ENCODE data around the gene F12.

The F12 gene

GRCh38 chr5:177412603-177413233 is 3.4 kb upstream of the F12 start:
- POLR2A ChIA-PET = no interaction called here
- DNase-seq (ENCODE audit: extremely low spot score) = no peak
- TF ChIP-seq SUZ12 (IDR thresholded peaks at IDR 0.05) (no peak), BHLHE40 (IDR thresholded peaks at IDR 0.05; ENCODE audit: borderline replicate concordance) (no peak), FOXK2 (IDR thresholded peaks at IDR 0.05) (no peak), FOXA1 (IDR thresholded peaks at IDR 0.05) (no peak), PKNOX1 (IDR thresholded peaks at IDR 0.05) (no peak)
- CTCF ChIA-PET = no interaction called here

- TF ChIP-seq TARDBP (IDR thresholded peaks at IDR 0.05) (no peak), FOXA1 (IDR thresholded peaks at IDR 0.05) (no peak), CTBP1 (IDR thresholded peaks at IDR 0.05; ENCODE audit: borderline replicate concordance) (no peak), HDGF (IDR thresholded peaks at IDR 0.05; ENCODE audit: borderline replicate concordance) (no peak), NFRKB (IDR thresholded peaks at IDR 0.05) (no peak)
- ChIA-PET POLR2A (interaction anchor here (0.7 to 0.9 kb wide), 2 partner anchors 15 to 17 kb away, joined by 3 read pairs; no protein-coding TSS in a partner anchor), CTCF (interaction anchor here (1.6 kb wide), 1 partner anchor 45 kb away, joined by 4 read pairs; no protein-coding TSS in a partner anchor)
- no peak for DNase-seq (ENCODE audit: extremely low spot score)
Observed at GRCh38 chr5:177410575-177410974, 1.2 kb upstream of the F12 start.

GRCh38 chr5:177405805-177406204 is 3.6 kb downstream of the F12 start:
- no peak for DNase-seq (ENCODE audit: extremely low spot score)
- CTCF ChIA-PET = interaction anchor here (0.8 to 5.0 kb wide), 2 partner anchors 12 to 42 kb away, joined by 3 to 30 read pairs; partner anchors contain the start of gene PRR7
- TF ChIP-seq TARDBP (IDR thresholded peaks at IDR 0.05) (no peak), ELF4 (IDR thresholded peaks at IDR 0.05) (no peak), LEF1 (IDR thresholded peaks at IDR 0.05; ENCODE audit: borderline replicate concordance) (no peak), ZNF384 (IDR thresholded peaks at IDR 0.05) (no peak), SUZ12 (IDR thresholded peaks at IDR 0.05) (no peak), SP1 (IDR thresholded peaks at IDR 0.05) (no peak), ARNT (IDR thresholded peaks at IDR 0.05) (no peak), FOXA1 (IDR thresholded peaks at IDR 0.05) (no peak), PKNOX1 (IDR thresholded peaks at IDR 0.05) (no peak)
- POLR2A ChIA-PET = interaction anchor here (3.6 to 4.5 kb wide), 2 partner anchors 21 to 49 kb away, joined by 30 to 34 read pairs; partner anchors contain the start of gene GRK6

- no peak for TF ChIP-seq FOXK2 (IDR thresholded peaks at IDR 0.05)
- no peak for TF ChIP-seq FOXA1 (IDR thresholded peaks at IDR 0.05)
- no peak for TF ChIP-seq BHLHE40 (IDR thresholded peaks at IDR 0.05; ENCODE audit: borderline replicate concordance)
- no peak for TF ChIP-seq FOXM1 (IDR thresholded peaks at IDR 0.05; ENCODE audit: borderline replicate concordance)
- TF ChIP-seq SUZ12 (IDR thresholded peaks at IDR 0.05) = no peak
- TF ChIP-seq ZNF384 (IDR thresholded peaks at IDR 0.05) = no peak
- no peak for TF ChIP-seq L3MBTL2 (conservative IDR thresholded peaks at IDR 0.05)
- TF ChIP-seq TARDBP (IDR thresholded peaks at IDR 0.05) = no peak
- TF ChIP-seq CTBP1 (IDR thresholded peaks at IDR 0.05; ENCODE audit: borderline replicate concordance) = no peak
- no peak for TF ChIP-seq ARNT (IDR thresholded peaks at IDR 0.05)
- ChIA-PET POLR2A (interaction anchor here (0.6 to 4.5 kb wide), 4 partner anchors 18 to 49 kb away, joined by 3 to 46 read pairs (median 18); partner anchors contain the start of gene GRK6), CTCF (interaction anchor here (0.8 to 5.0 kb wide), 9 partner anchors 12 to 96 kb away, joined by 3 to 50 read pairs (median 8); partner anchors contain the start of genes GRK6 and PRR7)
- no peak for DNase-seq (ENCODE audit: extremely low spot score)
Observed at GRCh38 chr5:177405312-177405711, 4.1 kb downstream of the F12 start.

- ChIA-PET CTCF (interaction anchor here (0.6 to 5.0 kb wide), 17 partner anchors 9 to 96 kb away, joined by 3 to 56 read pairs (median 7); partner anchors contain the start of genes GRK6 and PRR7), POLR2A (interaction anchor here (0.6 to 4.5 kb wide), 15 partner anchors 12 to 92 kb away, joined by 3 to 46 read pairs (median 5); partner anchors contain the start of gene GRK6)
- TF ChIP-seq SUZ12 (IDR thresholded peaks at IDR 0.05) (no peak), ARNT (IDR thresholded peaks at IDR 0.05) (no peak), NFRKB (IDR thresholded peaks at IDR 0.05) (no peak), FOXK2 (IDR thresholded peaks at IDR 0.05) (no peak), HDGF (IDR thresholded peaks at IDR 0.05; ENCODE audit: borderline replicate concordance) (no peak), ZNF384 (IDR thresholded peaks at IDR 0.05) (no peak), LEF1 (IDR thresholded peaks at IDR 0.05; ENCODE audit: borderline replicate concordance) (no peak), BHLHE40 (IDR thresholded peaks at IDR 0.05; ENCODE audit: borderline replicate concordance) (no peak), PKNOX1 (IDR thresholded peaks at IDR 0.05) (no peak), L3MBTL2 (conservative IDR thresholded peaks at IDR 0.05) (no peak), TARDBP (IDR thresholded peaks at IDR 0.05) (no peak)
- DNase-seq (ENCODE audit: extremely low spot score) = no peak
Observed at GRCh38 chr5:177404641-177405179, 4.7 kb downstream of the F12 start.
